ENCODE data around the gene BNIP5.

Gene BNIP5

GRCh38 chr6:36320475-36320874, 16.2 kb downstream of the BNIP5 start:
- no peak for DNase-seq

DNA sequence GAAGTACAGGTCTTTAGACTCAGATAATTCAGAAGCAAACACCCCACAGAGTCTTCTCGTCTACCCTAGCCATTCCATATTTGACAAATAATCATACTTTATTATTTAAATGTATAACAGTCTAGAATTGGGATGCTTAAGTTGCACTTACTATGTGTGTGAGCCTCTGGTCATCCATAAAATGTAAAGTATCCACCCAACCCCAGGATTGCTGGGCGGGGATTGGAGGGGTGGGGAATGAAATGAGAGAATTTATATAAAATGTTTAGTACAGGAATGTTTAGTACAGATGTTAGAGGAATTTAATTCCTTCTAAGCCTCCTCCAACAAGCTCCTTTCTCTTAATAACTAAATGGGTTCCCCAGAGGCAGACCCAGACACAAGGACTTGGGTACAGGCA, 16.9 kb downstream of the BNIP5 start:
- DNase-seq, result no peak

- no peak for DNase-seq
Observed at GRCh38 chr6:36319436-36319762, 17.3 kb downstream of the BNIP5 start.

DNA sequence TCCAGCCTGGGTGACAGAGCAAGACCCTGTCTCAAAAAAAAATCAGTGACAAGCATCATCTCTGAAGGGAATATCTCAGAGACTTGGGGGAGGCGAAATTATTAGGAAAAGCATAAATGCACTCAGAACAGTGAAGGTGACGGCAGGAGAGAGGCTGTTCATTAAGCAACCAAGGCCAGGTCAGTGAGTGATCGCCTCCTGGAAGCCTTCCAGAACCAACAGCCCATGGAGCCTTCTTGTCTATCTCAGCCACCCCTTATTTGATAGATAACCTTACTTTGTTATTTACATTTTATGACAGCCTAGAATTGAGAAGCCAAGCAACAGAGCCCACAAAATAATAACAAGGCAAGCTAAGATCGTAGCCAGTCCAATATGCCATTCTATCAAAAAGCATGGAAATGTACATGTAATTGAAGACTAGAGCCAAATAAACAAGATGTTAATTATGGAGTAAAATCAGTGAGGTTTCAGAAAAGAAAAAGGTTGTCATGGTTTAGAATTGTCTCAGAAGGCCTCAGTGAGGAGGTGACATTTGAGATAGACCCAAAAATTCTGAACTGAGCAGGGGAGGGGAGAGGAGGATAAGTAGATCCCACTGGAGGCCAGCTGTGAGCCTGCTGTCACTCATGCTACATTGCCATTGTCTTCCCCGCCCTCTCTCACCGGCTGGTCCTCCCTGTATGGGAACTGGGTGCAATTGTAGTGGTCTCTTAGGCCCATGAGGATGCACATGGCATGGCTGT, 17.8 kb downstream of the BNIP5 start:
- DNase-seq, result no peak

- DNase-seq, result no peak
Observed at GRCh38 chr6:36317623-36318022, 19.1 kb downstream of the BNIP5 start.

DNA sequence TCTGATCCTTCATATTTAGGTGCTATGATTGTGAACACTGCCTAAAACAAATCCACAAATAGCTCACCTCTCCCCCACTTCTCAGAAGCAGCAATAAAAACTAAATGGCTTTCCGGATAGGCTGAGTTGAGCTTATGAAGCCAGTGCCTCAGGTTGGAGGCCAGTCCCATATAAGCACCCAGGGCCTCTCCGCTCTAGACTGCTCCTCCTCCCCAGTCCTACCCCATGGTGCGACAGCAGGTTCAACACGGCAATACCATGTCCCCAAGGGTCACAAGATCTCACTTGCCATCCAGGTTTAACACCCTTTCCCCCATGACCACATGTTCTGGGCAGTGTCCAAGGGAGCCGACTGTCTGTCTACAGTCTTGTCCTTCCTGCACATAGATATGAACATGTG, 20.8 kb downstream of the BNIP5 start:
- no peak for DNase-seq

DNA sequence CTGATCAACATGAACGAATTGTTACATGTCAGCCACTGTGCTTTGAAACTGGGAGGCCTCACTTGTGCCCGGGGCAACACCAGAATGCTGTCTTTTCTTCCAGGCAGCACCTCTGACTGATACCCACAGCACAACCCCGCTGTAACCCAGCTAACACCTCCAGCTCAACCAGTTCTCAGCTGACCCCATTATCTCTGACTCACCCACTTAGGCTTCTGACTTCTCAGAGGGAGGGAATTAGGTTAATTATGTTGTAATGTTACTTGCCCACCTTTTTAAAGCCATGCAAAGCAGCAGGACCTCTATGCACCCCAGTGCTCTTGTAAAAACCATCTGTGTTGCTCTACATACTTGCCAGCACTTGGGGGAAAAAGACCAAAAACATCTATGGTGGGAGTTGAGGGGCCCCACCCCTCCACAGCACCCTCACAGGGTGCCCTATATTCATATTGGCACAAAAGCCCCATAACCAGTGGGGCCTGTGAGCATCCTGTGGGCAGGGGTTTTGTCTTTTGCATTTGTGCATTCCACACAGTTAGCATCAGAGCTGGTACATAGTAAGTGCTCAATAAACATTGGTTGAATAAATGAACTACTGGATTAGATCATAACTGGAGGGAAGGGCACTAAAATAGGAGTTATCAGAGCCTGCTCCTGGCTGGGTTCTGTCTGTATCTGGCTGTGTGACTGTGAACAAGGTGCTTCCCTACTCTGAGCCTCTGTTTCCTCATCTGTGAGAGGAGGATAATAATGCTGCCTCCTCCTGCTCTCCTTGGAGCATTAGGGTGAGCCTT, 22.3 kb downstream of the BNIP5 start:
- no peak for DNase-seq

DNA sequence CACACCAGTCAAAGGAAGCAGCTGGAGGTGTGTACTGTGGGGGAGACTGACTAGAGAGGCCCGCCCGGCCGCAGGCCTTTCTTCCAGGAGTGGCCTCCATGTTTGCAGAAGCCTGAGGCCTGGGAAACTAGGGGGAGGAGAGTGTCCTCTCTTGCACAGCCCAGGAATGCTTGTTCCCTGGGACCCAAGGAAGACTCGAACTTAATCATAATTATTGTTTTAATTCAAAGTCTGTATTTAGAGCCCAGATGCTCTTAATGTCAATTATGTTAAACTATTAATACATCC, 23.1 kb downstream of the BNIP5 start:
- no peak for DNase-seq

DNA sequence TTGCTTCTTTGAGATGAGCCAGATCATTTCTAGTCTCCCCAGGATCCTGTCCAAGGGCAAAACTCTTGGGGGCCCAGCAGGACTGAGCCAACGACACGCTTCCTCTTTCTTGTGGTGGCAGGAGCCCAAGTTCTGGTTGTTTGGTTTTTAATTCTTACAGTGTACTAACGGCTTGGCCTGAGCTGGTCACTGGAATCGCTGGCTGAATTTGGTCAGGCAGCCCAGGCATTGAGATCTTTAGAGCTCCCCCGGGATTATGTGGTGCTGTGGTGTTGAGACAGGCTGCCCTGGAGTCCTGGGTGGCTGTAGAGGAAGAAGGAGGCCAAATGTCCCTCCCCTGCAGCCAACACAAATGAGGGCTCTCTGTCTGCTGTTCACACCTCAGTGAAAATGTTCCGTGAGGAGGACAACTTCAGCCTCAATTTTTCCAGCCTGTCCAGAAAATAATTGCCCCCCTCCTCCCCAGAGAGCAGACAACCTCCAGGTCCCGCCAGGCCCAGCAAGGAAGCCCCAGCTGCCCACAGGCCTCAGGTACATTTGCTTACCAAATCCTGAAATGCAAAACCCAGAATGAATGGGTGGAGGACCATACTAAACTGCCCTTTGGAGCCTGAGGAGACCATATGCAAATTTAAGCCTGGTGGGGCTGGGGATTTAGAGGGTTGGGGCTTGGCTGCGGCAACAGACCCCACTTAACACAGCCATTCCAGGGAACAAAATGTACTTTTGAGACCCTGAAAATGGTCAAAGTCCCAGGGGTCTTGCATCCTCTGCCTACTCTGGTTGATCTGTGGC, 23.6 kb downstream of the BNIP5 start:
- DNase-seq, result no peak

GRCh38 chr6:36309900-36310299, 26.8 kb downstream of the BNIP5 start:
- no peak for DNase-seq

DNA sequence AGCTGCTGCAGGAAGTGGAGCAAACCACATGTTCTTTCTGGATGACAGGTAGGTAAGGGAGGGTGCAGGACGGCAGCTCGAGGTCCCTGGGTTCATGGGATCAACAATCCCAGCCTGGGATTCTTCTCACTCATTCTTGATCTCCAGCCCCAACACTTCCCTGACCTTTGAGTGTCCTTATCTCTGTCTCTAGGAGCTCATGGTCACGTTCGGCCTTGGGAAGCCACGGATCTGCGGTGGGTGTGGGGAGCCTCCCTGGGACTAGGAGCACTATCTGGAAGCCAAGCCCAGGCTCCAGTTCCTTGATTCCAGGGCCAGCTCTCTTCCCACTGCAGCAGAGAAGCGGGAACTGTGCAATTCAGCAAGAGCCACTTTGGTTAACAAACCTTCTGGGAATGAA, 27.5 kb downstream of the BNIP5 start:
- DNase-seq, result no peak

DNA sequence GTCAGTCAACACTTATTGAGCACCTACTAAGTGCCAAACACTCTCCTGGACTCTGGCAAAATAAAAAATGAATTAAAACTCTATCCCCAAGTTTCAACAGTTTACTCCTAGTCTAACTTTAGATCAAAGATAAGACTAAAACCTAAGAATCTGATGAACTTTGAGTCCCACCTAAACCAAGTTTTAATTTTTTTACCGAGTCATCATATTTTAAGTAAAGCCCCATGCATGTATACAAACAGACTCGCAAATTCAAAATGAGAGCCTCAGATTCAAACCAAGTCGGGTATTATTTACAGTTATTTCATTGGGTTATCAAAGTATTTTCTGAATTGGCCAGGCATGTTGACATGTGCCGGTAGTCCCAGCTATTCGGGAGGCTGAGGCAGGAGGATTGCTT, 28.2 kb downstream of the BNIP5 start:
- DNase-seq, result no peak

GRCh38 chr6:36306375-36306774, 30.3 kb downstream of the BNIP5 start:
- DNase-seq, result no peak

DNA sequence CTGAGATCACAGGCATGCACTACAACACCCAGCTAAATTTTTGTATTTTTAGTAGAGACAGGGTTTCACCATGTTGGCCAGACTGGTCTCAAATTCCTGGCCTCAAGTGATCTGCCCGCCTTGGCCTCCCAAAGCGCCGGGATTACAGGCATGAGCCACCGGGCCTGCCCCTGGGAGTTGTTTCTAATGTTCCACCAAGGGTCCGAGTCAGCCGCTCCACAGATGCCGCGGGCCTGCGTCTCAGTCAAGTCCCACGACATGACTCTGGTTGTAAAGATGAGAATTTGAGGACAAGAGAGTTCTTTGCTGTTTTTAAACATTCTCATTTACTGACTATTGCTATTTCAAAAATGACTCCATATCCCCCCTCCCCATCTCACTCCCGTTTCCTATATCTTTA, 30.8 kb downstream of the BNIP5 start:
- DNase-seq, result no peak

GRCh38 chr6:36302227-36302976, 34.3 kb downstream of the BNIP5 start:
- peak; percentile 83 for DNase-seq

DNA sequence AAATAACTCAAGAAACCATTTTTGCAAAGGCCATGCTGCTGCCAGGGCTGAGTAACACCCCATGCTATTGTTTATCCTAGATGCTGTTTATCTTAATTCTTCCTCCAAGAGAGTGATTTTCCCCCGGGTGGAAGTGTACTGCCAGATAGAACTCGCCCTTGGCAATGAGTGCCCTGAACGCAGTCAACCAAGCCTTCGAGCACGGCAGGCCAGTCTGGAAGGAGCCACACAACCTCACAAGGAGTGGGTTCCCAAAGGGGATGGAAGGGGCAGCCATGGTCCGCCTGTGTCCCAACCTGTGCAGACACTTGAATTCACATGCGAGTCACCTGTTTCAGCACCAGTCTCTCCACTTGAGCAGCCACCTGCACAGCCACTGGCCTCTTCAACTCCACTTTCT, 34.9 kb downstream of the BNIP5 start:
- no peak for DNase-seq

DNA sequence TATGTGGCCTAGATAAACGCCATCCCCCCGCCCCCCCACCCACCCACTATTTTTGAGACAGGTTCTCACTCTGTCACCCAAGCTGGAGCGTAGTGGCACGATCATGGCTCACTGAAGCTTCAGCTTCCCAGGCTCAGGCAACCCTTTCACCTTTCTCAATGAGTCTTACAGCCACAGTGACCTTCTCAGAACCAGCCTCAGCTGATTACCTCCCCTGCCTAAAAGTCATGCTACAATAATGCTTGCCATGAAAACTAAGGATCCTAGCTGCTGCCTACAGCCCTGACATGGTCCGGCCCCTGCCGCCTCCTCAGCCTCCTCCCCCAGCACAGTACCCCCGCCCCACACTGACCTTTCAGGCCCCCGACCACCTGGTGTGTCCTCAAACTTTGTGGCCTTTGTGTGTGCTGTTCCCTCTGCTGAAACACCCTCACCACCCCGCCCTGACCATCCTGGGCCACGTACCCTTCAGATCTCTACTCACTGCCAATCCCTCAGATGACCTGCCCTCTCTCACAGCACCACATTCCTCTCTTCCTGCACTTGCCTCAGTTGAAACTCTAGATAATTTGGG, 35.5 kb downstream of the BNIP5 start:
- DNase-seq, result no peak

DNA sequence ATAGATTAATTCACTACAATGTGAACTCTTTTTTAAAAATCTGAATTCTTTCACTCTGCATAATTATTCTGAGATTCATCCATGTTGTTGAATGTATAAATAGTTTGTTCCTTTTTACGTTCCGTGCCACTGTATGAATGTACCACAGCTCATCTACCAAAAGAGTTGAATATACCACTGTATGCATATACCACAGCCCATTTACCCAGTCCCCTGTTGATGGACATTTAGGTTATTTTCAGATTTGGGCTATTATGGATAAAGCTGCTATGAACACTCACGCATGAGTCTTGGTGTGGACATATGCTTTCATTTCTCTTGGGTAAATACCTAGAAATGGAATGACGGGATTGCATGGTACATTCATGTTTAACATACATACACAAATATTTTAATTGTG, 38.7 kb downstream of the BNIP5 start:
- DNase-seq, result no peak

DNA sequence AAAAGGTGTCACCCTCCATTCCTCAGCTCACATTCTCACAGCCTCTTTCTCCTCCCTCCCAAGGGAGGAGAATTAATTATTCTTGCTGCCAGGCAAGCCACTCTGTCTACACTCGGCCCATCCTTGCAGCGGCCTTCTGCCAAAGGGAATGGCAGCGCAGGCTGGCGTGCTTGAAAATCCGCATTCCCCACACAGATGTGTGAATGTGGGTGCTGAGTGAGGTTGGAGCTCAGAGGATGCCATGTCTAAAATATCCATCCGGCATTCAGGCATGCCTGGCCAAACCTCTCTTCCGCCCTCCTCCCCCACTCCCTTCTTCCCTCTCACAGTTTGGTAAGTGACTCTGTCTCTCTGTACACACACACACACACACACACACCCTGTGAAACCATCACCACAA, 39.2 kb downstream of the BNIP5 start:
- no peak for DNase-seq

DNA sequence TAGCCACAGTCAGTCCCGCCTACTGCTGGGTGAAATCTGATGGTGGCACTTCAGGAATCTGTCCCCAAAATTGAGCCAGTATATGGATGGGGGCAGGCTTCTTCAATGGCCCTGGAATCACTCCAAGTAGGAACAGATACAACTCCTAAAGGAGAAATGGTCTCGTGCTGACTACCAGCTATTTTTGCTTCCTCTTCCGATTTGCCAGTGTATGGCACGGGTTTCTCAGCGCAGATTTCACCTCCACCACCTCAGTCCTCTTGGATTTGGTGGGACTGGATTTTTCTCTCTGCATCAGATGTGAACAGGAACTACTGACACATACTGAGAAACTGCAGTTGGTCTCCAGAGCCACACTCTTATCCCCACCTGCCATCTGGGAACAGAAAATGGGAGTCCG, 39.6 kb downstream of the BNIP5 start:
- DNase-seq, result no peak

DNA sequence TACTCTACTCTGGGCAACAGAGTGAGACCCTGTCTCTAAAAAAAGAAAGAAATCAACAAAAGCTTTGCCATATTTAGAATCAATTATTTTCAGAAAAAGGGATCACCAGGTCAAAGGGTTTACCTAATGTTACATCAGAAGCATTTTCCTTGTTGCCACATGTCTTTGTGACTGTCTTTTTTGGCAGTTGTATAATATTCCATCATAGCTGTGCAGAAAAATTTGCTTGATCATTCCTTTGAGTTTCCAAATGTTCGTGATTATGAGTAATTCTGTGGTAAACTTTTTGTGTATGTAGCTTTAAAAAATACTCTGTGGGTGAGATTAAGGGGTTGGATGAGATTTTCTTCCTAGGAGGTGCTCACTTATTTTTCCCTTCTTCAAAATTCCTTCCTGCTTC, 40.4 kb downstream of the BNIP5 start:
- DNase-seq, result no peak

- DNase-seq, result no peak
Observed at GRCh38 chr6:36292170-36292569, 44.5 kb downstream of the BNIP5 start.
